Measurements from ENCODE around the gene CRIM1.

The CRIM1 gene

DNA sequence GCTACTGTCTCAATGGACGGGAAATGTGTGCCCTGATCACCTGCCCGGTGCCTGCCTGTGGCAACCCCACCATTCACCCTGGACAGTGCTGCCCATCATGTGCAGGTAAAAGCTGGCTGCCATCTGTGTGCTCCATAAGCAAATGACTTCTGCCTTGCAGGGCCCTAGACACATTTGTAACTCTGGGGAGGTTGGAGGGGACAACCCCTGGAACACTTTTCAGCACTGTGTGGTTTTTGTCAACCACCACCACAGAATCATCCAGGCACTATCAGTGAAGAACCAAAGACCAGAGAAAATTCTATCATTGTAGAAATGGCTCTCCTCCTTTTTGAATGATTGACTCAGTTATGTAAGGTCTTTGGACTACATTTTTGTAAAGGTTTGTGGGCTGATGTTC is 158.1 kb downstream of the CRIM1 start:
- H2BK12ac ChIP-seq (ENCODE audit: low read length in 2 of 2) = no peak overlapping the region
- H3K4me3 ChIP-seq (ENCODE audit: insufficient read depth in 1 of 2, low read depth in 1 of 2, low read length in 2 of 2) = no peak overlapping the region
- H2AFZ ChIP-seq (ENCODE audit: low read depth, low read length) = no peak overlapping the region
- H3K4ac ChIP-seq (ENCODE audit: low read depth in 1 of 2, low read length in 2 of 2) = no peak overlapping the region
- H3K79me1 ChIP-seq (replicated peaks; ENCODE audit: low read length, poor library complexity, severe bottlenecking) = peaks cover 24% of the 10 kb centered on the region
- H3K23ac ChIP-seq (ENCODE audit: low read length in 2 of 2) = no peak overlapping the region
- H3K27ac ChIP-seq (ENCODE audit: low read length, poor library complexity, severe bottlenecking) = no peak overlapping the region
- H2BK5ac ChIP-seq (ENCODE audit: low read depth, low read length, poor library complexity, severe bottlenecking) = no peak overlapping the region
- H3K4me1 ChIP-seq (ENCODE audit: control insufficient read depth, insufficient read depth, low read depth, low read length) = peaks cover 5% of the 10 kb centered on the region
- no peak overlapping the region for H2BK15ac ChIP-seq (ENCODE audit: low read depth, poor library complexity, severe bottlenecking)
- H4K8ac ChIP-seq (ENCODE audit: low read length) = no peak overlapping the region
- no peak overlapping the region for H3K18ac ChIP-seq (ENCODE audit: low read depth in 1 of 2, low read length in 2 of 2)
- no peak overlapping the region for H2BK120ac ChIP-seq (ENCODE audit: low read depth, low read length)
- DNase-seq = no peak
- no peak overlapping the region for H3K4me2 ChIP-seq (ENCODE audit: low read length, poor library complexity, severe bottlenecking)
- H3K9me3 ChIP-seq (ENCODE audit: control insufficient read depth, low read length) = no peaks in the 10 kb centered on the region
- H3K9ac ChIP-seq (ENCODE audit: low read length) = no peak overlapping the region
- 98% methylated on average over 2 of the region's 2 CpGs for WGBS
- no peak overlapping the region for H2AK5ac ChIP-seq (ENCODE audit: low read length, severe bottlenecking)
- no peak overlapping the region for H3K14ac ChIP-seq (ENCODE audit: low read length in 2 of 2)
- peaks cover 29 to 87% of the 10 kb centered on the region in 2 experiments for H3K36me3 ChIP-seq (ENCODE audit: control insufficient read depth in 1 of 2, insufficient read depth in 2 of 2, low read depth in 1 of 2, low read length in 2 of 2)
- H3K27me3 ChIP-seq (ENCODE audit: control insufficient read depth in 1 of 2, insufficient read depth in 1 of 2, low read length in 2 of 2) = no peaks in the 10 kb centered on the region
- no peak overlapping the region for H4K91ac ChIP-seq (ENCODE audit: low read length)

DNA sequence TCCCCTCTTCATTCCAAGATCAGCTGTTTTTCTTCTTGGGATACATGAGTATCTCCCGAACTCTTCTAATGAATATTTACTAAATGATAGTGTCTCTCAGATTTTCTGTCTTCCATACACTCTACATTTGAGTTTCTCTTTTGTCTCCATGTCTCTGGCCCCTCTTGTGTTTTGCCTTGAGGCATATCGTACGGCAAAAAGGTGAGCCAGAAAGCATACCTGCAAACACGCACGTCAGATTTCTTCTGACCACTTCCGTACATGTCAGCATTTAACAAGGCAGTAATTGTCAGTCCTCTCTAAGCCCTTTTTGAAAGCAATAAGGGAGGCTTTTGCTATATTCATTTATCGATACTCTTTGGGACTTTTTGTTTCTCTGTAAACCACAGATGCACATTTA is 160.0 kb downstream of the CRIM1 start:
- Histone ChIP-seq H3K4me1 (ENCODE audit: control insufficient read depth, insufficient read depth, low read depth, low read length) (peaks cover 5% of the 10 kb centered on the region), H2BK120ac (ENCODE audit: low read depth, low read length) (no peak overlapping the region), H2BK12ac (ENCODE audit: low read length in 2 of 2) (no peak overlapping the region), H3K27ac (ENCODE audit: low read length, poor library complexity, severe bottlenecking) (peak overlapping the region; percentile 84), H3K79me1 (replicated peaks; ENCODE audit: low read length, poor library complexity, severe bottlenecking) (peaks cover 26% of the 10 kb centered on the region), H2AK5ac (ENCODE audit: low read length, severe bottlenecking) (no peak overlapping the region), H2AFZ (ENCODE audit: low read depth, low read length) (no peak overlapping the region), H3K18ac (ENCODE audit: low read depth in 1 of 2, low read length in 2 of 2) (no peak overlapping the region), H3K14ac (ENCODE audit: low read length in 2 of 2) (no peak overlapping the region), H3K36me3 (ENCODE audit: control insufficient read depth in 1 of 2, insufficient read depth in 2 of 2, low read depth in 1 of 2, low read length in 2 of 2) (peaks cover 36 to 89% of the 10 kb centered on the region in 2 experiments), H4K8ac (ENCODE audit: low read length) (no peak overlapping the region), H3K4me3 (ENCODE audit: insufficient read depth in 1 of 2, low read depth in 1 of 2, low read length in 2 of 2) (no peak overlapping the region), H3K9me3 (ENCODE audit: control insufficient read depth, low read length) (no peaks in the 10 kb centered on the region), H4K91ac (ENCODE audit: low read length) (no peak overlapping the region), H3K27me3 (ENCODE audit: control insufficient read depth in 1 of 2, insufficient read depth in 1 of 2, low read length in 2 of 2) (no peaks in the 10 kb centered on the region), H3K4me2 (ENCODE audit: low read length, poor library complexity, severe bottlenecking) (no peak overlapping the region), H2BK15ac (ENCODE audit: low read depth, poor library complexity, severe bottlenecking) (no peak overlapping the region), H3K4ac (ENCODE audit: low read depth in 1 of 2, low read length in 2 of 2) (no peak overlapping the region), H2BK5ac (ENCODE audit: low read depth, low read length, poor library complexity, severe bottlenecking) (no peak overlapping the region), H3K23ac (ENCODE audit: low read length in 2 of 2) (no peak overlapping the region), H3K9ac (ENCODE audit: low read length) (no peak overlapping the region)
- no peak for DNase-seq
- WGBS = 93% methylated on average over 6 of the region's 7 CpGs

DNA sequence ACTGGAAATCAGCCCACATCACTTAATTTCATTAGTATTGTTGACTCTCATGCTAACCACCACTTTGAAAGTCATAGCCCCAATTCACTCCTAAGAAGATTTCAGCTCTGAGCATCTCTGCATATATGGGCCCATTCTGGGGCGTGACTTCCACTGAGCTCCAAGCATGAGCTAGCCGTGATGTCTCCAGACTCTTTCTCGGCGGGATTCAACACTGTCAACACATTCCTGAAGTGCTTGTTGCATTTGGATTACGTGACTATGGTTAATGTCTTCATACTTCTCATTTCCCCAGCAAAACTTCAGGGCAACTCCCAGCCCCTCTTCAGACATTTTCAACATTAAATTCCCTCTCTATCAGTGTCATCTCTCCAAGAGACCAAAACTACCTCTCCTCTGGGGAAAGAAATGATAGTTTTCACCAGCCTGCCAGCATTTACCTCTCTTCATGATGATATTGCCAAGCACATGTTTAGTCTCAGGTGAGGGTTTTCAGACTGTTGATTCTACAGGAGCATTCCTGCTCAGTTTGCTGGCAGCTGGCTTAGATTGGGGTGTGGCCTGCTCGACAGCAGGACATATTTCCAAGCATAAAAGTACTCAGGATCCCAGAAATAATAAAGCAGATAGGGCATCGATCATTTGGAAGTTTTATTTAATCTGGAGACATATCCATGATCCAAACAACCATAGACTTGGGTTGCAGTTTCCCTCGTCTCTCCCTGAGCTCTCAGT is 160.7 kb downstream of the CRIM1 start:
- H2BK12ac ChIP-seq (ENCODE audit: low read length in 2 of 2) = no peak overlapping the region
- no peak overlapping the region for H2BK120ac ChIP-seq (ENCODE audit: low read depth, low read length)
- no peak overlapping the region for H3K14ac ChIP-seq (ENCODE audit: low read length in 2 of 2)
- peaks cover 32 to 96% of the 10 kb centered on the region in 2 experiments for H3K36me3 ChIP-seq (ENCODE audit: control insufficient read depth in 1 of 2, insufficient read depth in 2 of 2, low read depth in 1 of 2, low read length in 2 of 2)
- H2BK15ac ChIP-seq (ENCODE audit: low read depth, poor library complexity, severe bottlenecking) = no peak overlapping the region
- peaks cover 5% of the 10 kb centered on the region for H3K4me1 ChIP-seq (ENCODE audit: control insufficient read depth, insufficient read depth, low read depth, low read length)
- H3K79me1 ChIP-seq (replicated peaks; ENCODE audit: low read length, poor library complexity, severe bottlenecking) = peaks cover 24% of the 10 kb centered on the region
- no peak overlapping the region for H3K4me2 ChIP-seq (ENCODE audit: low read length, poor library complexity, severe bottlenecking)
- no peak overlapping the region for H3K4me3 ChIP-seq (ENCODE audit: insufficient read depth in 1 of 2, low read depth in 1 of 2, low read length in 2 of 2)
- no peaks in the 10 kb centered on the region for H3K9me3 ChIP-seq (ENCODE audit: control insufficient read depth, low read length)
- no peak overlapping the region for H2AFZ ChIP-seq (ENCODE audit: low read depth, low read length)
- H2BK5ac ChIP-seq (ENCODE audit: low read depth, low read length, poor library complexity, severe bottlenecking) = no peak overlapping the region
- H3K27ac ChIP-seq (ENCODE audit: low read length, poor library complexity, severe bottlenecking) = peak overlapping the region; percentile 84
- H4K8ac ChIP-seq (ENCODE audit: low read length) = no peak overlapping the region
- no peak overlapping the region for H3K9ac ChIP-seq (ENCODE audit: low read length)
- 79% methylated on average over 6 of the region's 8 CpGs for WGBS
- DNase-seq = peak; percentile 34
- H3K27me3 ChIP-seq (ENCODE audit: control insufficient read depth in 1 of 2, insufficient read depth in 1 of 2, low read length in 2 of 2) = no peaks in the 10 kb centered on the region
- no peak overlapping the region for H3K4ac ChIP-seq (ENCODE audit: low read depth in 1 of 2, low read length in 2 of 2)
- H3K23ac ChIP-seq (ENCODE audit: low read length in 2 of 2) = no peak overlapping the region
- no peak overlapping the region for H4K91ac ChIP-seq (ENCODE audit: low read length)
- no peak overlapping the region for H3K18ac ChIP-seq (ENCODE audit: low read depth in 1 of 2, low read length in 2 of 2)
- H2AK5ac ChIP-seq (ENCODE audit: low read length, severe bottlenecking) = no peak overlapping the region

DNA sequence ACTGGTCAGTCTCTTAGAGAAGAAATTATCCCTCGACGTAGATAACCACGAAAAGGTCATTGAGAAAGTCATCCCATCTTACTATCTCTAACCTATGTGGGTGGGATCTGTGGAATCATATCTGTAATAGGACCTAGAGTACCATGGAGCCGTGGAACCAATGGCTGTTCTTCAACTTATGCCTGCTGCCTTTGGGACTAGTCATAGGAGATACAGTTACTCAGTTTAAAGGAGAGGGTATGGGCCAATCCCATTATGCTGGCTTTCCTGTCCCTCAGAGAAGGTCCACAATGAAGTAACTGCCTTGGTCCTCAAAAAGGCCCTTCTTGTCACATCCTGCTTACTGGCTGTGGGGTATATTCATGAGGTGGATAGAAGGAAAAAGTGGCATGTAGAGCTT is 164.9 kb downstream of the CRIM1 start:
- Histone ChIP-seq H2AFZ (ENCODE audit: low read depth, low read length) (no peak overlapping the region), H3K27me3 (ENCODE audit: control insufficient read depth in 1 of 2, insufficient read depth in 1 of 2, low read length in 2 of 2) (no peaks in the 10 kb centered on the region), H3K18ac (ENCODE audit: low read depth in 1 of 2, low read length in 2 of 2) (no peak overlapping the region), H3K36me3 (ENCODE audit: control insufficient read depth in 1 of 2, insufficient read depth in 2 of 2, low read depth in 1 of 2, low read length in 2 of 2) (peaks cover 30 to 91% of the 10 kb centered on the region in 2 experiments), H4K91ac (ENCODE audit: low read length) (no peak overlapping the region), H3K27ac (ENCODE audit: low read length, poor library complexity, severe bottlenecking) (no peak overlapping the region), H2BK15ac (ENCODE audit: low read depth, poor library complexity, severe bottlenecking) (no peak overlapping the region), H3K9me3 (ENCODE audit: control insufficient read depth, low read length) (no peaks in the 10 kb centered on the region), H2BK5ac (ENCODE audit: low read depth, low read length, poor library complexity, severe bottlenecking) (no peak overlapping the region), H2BK120ac (ENCODE audit: low read depth, low read length) (no peak overlapping the region), H3K4ac (ENCODE audit: low read depth in 1 of 2, low read length in 2 of 2) (no peak overlapping the region), H2BK12ac (ENCODE audit: low read length in 2 of 2) (no peak overlapping the region), H2AK5ac (ENCODE audit: low read length, severe bottlenecking) (no peak overlapping the region), H4K8ac (ENCODE audit: low read length) (no peak overlapping the region), H3K4me2 (ENCODE audit: low read length, poor library complexity, severe bottlenecking) (no peak overlapping the region), H3K79me1 (replicated peaks; ENCODE audit: low read length, poor library complexity, severe bottlenecking) (peaks cover 27% of the 10 kb centered on the region), H3K23ac (ENCODE audit: low read length in 2 of 2) (no peak overlapping the region), H3K4me1 (ENCODE audit: control insufficient read depth, insufficient read depth, low read depth, low read length) (peaks cover 5% of the 10 kb centered on the region), H3K9ac (ENCODE audit: low read length) (no peak overlapping the region), H3K14ac (ENCODE audit: low read length in 2 of 2) (no peak overlapping the region), H3K4me3 (ENCODE audit: insufficient read depth in 1 of 2, low read depth in 1 of 2, low read length in 2 of 2) (no peak overlapping the region)
- 93% methylated on average over 1 of the region's 4 CpGs for WGBS
- DNase-seq = no peak

Data from mesenchymal stem cell (in vitro differentiated cells and primary cell).